ENCODE results near the gene GUCY1A1.

Gene GUCY1A1

DNA sequence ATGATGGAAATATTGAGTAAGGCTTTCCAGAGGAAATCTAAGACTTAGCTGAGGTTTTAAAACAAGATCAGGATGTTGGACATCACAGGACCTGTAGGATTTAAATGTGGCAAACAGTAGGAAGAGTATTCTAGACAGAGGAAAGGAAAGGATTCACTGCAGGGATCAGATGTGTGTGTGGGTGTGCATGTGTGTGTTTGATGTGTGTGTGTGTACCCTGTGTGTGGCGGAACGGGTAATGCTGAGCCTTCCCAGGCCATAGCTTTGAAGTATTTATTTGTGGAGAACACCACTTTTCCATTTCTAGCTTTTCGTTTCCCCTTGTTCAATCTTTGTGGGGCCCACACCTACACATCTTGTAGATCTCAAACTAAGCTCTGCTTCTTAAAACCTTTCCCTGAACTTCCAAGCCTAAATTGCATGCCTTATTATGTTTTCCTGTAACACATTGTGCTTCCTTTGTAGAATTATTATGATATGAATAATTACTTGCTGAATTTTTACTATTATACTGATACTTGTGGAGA lies 6.9 kb downstream of the GUCY1A1 start:
- TF ChIP-seq POLR2A (IDR thresholded peaks at IDR 0.05; ENCODE audit: low read length) (no peak), GATA1 (IDR thresholded peaks at IDR 0.05; ENCODE audit: low read depth, low read length) (no peak)
- no peak for DNase-seq

DNA sequence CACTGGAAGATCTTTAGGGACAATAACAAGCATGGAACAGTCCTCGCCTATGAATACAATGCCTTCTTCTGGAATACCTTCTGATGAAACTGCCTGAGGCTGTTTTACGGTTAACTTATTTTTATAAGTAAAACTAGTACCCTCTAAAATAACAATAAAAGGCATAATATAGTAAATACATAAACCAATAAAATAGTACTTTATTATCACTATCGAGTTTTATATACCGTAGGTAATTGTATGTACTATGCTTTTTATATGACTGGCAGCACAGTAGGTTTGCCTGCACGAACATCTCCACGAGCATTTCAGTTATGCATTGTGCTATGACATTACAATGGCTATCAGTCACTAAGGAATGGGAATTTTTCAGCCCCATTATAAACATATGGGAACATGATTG lies 8.0 kb downstream of the GUCY1A1 start:
- TF ChIP-seq POLR2A (IDR thresholded peaks at IDR 0.05; ENCODE audit: low read length): no peak
- no peak for TF ChIP-seq GATA1 (IDR thresholded peaks at IDR 0.05; ENCODE audit: low read depth, low read length)
- DNase-seq: no peak

DNA sequence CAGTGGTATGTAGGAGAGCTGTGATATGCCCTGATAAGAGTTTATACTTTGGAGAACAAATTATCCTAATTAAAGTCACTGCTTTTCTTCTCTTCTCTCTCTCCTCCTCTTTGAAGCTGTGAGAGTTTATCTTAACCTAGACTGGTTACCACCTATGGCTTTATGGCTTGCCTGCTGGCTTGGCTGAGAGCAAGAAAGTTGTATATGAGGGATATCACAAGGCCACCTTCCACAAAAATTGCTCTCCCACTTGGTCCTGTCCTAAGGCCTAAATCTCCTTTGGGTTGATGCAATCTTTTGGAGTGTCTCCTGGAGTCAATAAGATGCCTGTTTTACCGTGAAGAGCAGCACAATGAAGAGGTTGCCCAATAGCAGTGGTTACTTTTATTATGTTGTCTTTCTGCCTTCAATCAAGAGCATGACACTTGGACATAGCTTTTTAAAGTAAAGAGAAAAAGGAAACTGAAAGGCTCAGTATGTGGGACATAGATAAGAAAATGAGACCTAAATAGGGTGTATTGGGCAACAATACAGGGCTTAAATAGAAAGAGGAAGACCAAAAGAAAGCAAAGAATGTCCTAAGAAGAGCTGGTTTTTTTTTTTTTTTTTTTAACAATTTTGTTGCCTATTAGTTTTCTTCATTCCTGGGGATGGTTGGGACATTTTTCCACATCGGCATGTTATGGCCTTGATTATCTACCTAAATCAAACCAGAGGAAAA lies 9.2 kb downstream of the GUCY1A1 start:
- no peak for TF ChIP-seq POLR2A (IDR thresholded peaks at IDR 0.05; ENCODE audit: low read length)
- TF ChIP-seq GATA1 (IDR thresholded peaks at IDR 0.05; ENCODE audit: low read depth, low read length): no peak
- no peak for DNase-seq

DNA sequence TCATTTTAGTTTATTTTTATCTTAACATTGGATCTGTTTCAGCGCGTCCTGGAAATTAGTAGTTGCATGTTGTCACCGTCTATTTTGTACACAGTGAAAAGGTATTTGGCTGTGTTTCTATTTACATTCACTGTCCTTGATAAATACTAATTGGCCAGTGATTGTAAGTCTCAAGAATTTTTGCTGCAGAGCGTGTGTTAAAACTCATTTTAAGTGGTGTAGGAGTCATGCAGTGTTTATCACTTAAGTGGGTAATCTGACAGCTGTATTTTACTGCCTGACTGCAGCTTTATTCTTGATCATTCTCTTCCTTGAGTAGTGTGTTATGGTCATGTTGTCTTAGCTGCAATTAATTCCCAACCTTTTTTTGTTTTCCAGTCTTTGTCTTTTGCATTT lies 9.8 kb downstream of the GUCY1A1 start:
- TF ChIP-seq POLR2A (IDR thresholded peaks at IDR 0.05; ENCODE audit: low read length): no peak
- TF ChIP-seq GATA1 (IDR thresholded peaks at IDR 0.05; ENCODE audit: low read depth, low read length): no peak
- no peak for DNase-seq

DNA sequence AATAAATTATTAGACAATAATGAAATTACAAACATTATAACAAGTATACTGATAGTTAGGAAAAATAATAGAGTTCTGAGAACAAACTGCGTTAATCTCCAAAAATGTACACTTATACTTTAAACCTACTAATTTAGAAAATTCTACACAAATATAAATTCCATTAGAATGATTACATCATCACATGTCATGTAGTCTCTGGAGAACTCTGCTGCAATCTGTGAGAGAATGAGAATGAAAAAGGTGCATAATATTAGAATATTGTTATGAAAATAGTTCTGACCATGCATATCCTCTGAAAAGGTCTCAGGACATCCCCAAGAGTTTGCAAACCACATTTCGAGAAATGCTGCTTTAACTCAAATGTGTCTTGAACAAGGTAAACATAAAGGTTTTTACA lies 11.4 kb downstream of the GUCY1A1 start:
- TF ChIP-seq POLR2A (IDR thresholded peaks at IDR 0.05; ENCODE audit: low read length) (no peak), GATA1 (IDR thresholded peaks at IDR 0.05; ENCODE audit: low read depth, low read length) (no peak)
- no peak for DNase-seq

DNA sequence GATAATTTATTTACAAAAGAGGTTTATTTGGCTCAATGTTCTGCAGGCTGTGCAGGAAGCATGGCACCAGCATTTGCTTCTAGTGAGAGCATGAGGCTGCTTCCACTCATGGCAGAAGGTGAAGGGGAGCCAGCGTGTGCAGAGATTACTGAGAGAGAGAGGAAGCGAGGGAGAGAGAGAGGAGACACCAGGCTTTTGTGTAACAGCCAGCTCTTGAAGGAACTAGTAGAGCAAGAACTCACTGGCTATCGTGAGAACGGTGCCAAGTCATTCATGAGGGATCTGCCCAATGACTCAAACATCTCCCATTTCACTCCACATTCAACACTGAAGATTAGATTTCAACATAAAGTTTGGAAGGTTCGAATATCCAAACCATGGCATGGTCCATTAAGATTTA lies 12.7 kb downstream of the GUCY1A1 start:
- TF ChIP-seq GATA1 (IDR thresholded peaks at IDR 0.05; ENCODE audit: low read depth, low read length): no peak
- TF ChIP-seq POLR2A (IDR thresholded peaks at IDR 0.05; ENCODE audit: low read length): no peak
- DNase-seq: peak in 1 of 2 experiments; percentile 3

DNA sequence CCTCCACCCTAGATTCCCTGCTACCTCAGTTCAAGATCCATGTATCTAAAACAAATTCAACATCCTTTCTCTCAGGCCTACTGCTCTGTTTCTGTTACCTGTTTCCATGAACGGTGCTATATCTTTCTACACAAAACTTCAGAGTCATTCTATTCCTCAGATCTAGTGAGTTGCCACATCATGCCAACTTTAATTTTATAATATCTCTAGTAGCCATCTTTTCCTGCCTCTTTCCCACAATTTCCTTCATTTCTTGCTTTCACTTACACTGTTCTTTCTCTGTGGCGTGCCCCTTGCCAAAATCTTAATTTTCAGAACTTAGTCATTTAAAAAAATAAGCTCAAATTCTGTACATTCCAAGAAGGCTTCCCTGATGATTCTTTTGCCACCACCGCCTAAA lies 15.2 kb downstream of the GUCY1A1 start:
- TF ChIP-seq GATA1 (IDR thresholded peaks at IDR 0.05; ENCODE audit: low read depth, low read length): no peak
- TF ChIP-seq POLR2A (IDR thresholded peaks at IDR 0.05; ENCODE audit: low read length): no peak
- DNase-seq: no peak

DNA sequence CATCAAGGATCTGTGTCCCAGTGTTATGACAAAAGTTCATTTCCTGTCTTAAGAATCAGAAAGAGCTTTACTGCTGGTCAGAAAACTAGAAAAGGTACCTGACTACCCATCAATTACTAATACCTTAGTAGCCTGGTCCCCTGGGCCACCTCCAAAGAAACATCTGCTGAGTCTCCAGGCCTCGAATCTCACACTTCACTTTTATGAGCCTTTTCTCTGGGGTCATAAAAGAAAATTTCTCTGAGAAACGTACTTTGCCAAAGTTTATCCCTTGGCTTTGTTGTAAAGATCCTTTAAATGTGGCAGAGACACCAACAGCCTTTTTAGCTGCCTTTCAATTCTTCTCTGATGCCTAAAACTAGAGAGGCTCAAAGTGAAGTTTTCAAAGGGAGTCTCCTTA lies 17.8 kb downstream of the GUCY1A1 start:
- no peak for DNase-seq
- TF ChIP-seq GATA1 (IDR thresholded peaks at IDR 0.05; ENCODE audit: low read depth, low read length) (no peak), POLR2A (IDR thresholded peaks at IDR 0.05; ENCODE audit: low read length) (no peak)

DNA sequence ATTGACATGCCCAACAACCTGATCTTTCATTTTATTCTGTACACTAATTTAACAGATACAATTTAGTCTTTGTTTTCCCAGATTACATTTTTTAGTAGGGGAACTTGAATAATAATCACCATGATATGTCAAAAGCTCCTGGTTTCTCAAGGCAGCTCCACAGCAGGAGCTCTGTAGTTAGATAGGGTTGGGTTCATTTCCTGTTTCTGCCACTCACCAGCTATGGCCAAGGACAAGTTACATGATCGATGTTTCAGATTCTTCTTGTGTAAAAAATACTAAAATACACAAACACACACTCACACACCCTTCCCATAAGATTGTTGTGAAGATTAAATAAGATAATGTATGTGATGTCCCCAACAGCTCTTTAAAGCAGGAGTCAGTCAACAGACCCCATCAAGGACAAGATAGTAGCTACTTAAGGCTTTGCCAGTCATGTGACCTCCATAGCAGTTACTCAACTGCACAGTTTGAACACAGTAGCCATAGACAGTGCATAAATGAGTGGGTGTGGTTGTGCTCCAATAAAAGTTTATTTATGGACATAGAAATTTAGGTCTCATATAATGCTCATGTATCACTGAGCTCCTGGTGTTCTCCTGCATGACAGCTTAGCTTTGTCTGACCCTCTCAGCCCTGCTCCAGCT lies 18.4 kb downstream of the GUCY1A1 start:
- TF ChIP-seq POLR2A (IDR thresholded peaks at IDR 0.05; ENCODE audit: low read length): no peak
- no peak for TF ChIP-seq GATA1 (IDR thresholded peaks at IDR 0.05; ENCODE audit: low read depth, low read length)
- no peak for DNase-seq

DNA sequence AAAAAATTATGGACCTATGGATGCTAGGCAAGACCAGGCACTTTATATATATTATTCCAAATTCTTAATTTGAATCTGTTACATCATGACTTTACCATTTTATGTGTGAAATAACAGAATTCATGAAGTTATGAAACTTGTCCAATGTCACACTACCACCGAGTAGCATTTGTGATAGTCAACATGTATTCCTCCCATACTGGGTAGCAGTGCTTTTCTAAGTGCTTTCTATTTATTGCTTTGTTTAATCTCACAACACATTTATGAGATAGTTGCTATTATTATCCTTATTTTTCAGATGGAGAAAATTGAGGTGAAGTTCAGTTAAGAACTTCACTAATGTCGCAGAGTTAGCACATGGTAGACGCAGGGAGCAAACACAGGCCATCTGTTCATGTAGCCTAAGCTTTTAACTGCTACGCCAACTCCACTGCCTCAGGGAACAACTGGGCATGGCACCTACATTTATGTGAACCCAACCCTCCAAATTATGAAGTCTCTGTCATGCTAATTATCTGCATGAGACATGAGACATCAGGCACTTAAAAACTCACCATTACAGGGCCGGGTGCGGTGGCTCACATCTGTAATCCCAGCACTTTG lies 20.8 kb downstream of the GUCY1A1 start:
- no peak for DNase-seq
- TF ChIP-seq GATA1 (IDR thresholded peaks at IDR 0.05; ENCODE audit: low read depth, low read length): no peak
- TF ChIP-seq POLR2A (IDR thresholded peaks at IDR 0.05; ENCODE audit: low read length): no peak

DNA sequence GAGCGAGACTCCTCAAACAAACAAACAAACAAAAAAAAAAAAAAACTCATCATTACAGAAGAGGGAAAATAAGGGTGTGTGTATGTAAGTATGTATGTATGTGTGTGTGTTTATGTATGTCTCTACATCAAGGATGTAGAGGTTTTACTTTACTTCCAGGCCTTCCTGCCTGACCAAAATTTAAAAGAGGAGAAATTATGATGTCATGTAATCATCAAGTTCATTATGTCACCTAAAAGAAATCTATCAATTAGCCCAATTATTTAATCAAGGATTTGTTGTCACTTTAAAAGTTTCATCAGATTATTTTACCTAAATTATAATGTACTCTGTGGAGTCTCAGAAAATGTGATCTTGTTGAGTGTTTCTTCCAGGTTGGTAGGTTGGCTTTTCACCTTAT lies 21.6 kb downstream of the GUCY1A1 start:
- DNase-seq: no peak
- TF ChIP-seq POLR2A (IDR thresholded peaks at IDR 0.05; ENCODE audit: low read length) (no peak), GATA1 (IDR thresholded peaks at IDR 0.05; ENCODE audit: low read depth, low read length) (no peak)

DNA sequence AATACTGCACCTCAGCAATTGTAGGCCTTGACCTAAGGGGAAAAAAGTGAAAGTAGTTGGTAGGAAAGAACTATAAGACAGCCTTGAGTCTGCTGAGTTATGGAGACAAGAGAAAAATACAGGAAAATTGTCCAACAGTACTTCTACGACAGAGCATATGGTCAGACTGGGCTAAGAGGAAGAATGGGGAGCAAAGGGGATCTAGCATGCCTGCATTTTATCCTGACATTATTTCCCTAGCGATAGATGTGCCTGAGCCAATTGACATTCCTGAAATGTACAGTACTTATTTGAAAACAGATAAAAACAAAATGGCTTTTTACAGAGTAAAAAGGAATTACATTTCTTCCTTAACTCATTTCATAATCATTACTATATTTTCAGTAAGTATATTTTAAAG lies 22.2 kb downstream of the GUCY1A1 start:
- DNase-seq: no peak
- TF ChIP-seq GATA1 (IDR thresholded peaks at IDR 0.05; ENCODE audit: low read depth, low read length) (no peak), POLR2A (IDR thresholded peaks at IDR 0.05; ENCODE audit: low read length) (no peak)

DNA sequence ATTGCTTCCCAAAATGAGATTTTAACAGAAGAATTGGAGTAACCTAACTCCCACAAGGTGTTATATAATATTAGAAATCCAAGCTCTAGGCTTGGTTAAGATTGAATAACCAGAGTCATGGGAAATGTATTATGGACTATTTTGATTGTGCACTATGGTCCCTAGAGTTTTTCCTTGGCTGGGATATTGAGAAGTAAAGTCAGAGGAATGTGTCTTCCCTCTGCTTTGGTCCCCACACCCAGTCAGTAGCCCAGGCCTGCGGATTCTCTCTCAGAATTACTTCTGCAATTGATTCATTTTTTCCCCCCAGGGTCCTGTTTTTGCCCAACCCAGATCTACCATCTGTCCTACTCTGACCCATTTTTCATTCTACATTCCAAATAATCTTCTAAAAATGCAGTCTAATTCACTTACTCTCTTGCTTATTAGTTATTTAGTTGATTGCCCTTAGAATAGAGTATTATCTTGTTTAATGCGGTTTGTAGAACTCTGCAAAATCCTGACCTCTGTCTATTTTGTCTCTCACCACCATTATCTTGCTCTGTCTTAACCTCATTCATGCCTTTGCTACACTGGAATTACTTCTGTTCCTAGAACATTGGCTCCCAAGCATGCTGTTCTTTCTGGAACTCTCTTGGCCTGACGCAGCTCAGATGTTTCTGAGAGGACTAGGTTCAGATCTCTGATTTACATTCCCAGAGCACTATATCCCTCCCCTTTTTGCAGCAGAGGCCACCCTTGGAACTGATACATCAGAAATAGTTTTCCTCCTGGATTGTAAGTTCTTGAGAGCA lies 23.6 kb downstream of the GUCY1A1 start:
- TF ChIP-seq GATA1 (IDR thresholded peaks at IDR 0.05; ENCODE audit: low read depth, low read length) (no peak), POLR2A (IDR thresholded peaks at IDR 0.05; ENCODE audit: low read length) (no peak)

DNA sequence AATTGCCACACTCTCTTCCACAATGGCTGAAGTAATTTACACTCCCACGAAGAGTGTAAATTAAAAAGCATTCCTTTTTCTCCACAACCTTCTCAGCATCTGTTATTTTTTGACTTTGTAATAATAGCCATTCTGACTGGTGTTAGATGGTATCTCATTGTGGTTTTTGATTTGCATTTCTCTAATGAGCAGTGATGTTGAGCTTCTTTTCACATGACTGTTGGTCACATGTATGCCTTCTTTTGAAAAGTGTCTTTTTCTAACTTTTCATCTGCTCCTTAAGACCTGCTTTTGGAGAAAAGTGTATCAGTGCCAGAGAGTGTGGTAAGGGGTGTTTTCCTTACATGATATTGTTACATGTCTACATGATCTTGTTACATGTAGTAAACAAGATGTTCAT lies 25.7 kb downstream of the GUCY1A1 start:
- no peak for DNase-seq
- TF ChIP-seq GATA1 (IDR thresholded peaks at IDR 0.05; ENCODE audit: low read depth, low read length) (no peak), POLR2A (IDR thresholded peaks at IDR 0.05; ENCODE audit: low read length) (no peak)

More for the DNA sequence above, 23.6 kb downstream of the GUCY1A1 start:
- no peak for DNase-seq
